HepG2 (cell line): ENCODE results near the gene APBB2. TPM values are rescaled to one million over a fixed set of nuclear protein-coding genes. Genes with fewer than 3 reads are reported as not detected.

Experiments used
- ATAC-seq: fragments of 200-7000 bp; cut with Tn5 transposase; 3 replicates; pipeline ENCODE4 v1.9.1; 2020; ENCODE audit warnings: mild to moderate bottlenecking, moderate library complexity
- BruUV-seq: library from RNA; stranded (reverse); fragments of 400-500 nt; replicated peaks from 2 replicates; lab custom pipeline; 2021; lab: Mats Ljungman, UMichigan
- CTCF ChIA-PET: fragments of 300-600 bp; formaldehyde crosslinking; extraction: SDS; loops from one replicate; lab custom pipeline; 2021; ENCODE audit warnings: low total read pairs, inconsistent platforms, low intra/inter-chr PET ratio; lab: Yijun Ruan, JAX
- POLR2A ChIA-PET: fragments of 350-600 bp; sonication (Branson Sonifier 250); formaldehyde crosslinking; loops from one replicate; lab custom pipeline; 2020; ENCODE audit warnings: antibody characterized with exemption, inconsistent platforms; lab: Yijun Ruan, JAX
- DNase-seq: peaks from one replicate; pipeline ENCODE4 v3.0.0-alpha.2; 2015; ENCODE audit warnings: low spot score
- FAIRE-seq: peaks from 3 replicates; lab custom pipeline; 2011; peaks lifted over from hg19 to GRCh38; lab: Jason Lieb, UNC
- H2AFZ ChIP-seq: one replicate; pipeline ENCODE4 v1.6.1; 2011; ENCODE audit warnings: low read length, inconsistent platforms
- H3K27ac ChIP-seq: fragments of 300-600 bp; 3 replicates; pipeline ENCODE4 v1.8.0; 2011; ENCODE audit warnings: mixed run types, mild to moderate bottlenecking, mixed read lengths, low read length, inconsistent platforms; ENCODE audit not compliant: insufficient read depth; ENCODE audit errors: extremely low read length
- H3K27me3 ChIP-seq, 2 experiments: fragments of 200-600 bp in 1 of 2; 2 replicates in 1 of 2; 3 replicates in 1 of 2; pipeline versions ENCODE4 v1.6.0 to v1.8.0; 2011; ENCODE audit warnings: low read length in 2 of 2, mild to moderate bottlenecking in 2 of 2, moderate library complexity in 2 of 2, inconsistent platforms in 1 of 2; ENCODE audit not compliant: insufficient read depth in 2 of 2, control insufficient read depth in 1 of 2
- H3K36me3 ChIP-seq, 2 experiments: fragments of 200-600 bp in 1 of 2; replicated peaks in 1 of 2; 2 replicates in 1 of 2; 3 replicates in 1 of 2; pipeline versions ENCODE4 v1.5.1 to v1.8.0; 2011; ENCODE audit warnings: low read length in 2 of 2, inconsistent platforms in 1 of 2; ENCODE audit not compliant: insufficient read depth in 2 of 2, control insufficient read depth in 1 of 2
- H3K4me1 ChIP-seq: 2 replicates; pipeline ENCODE4 v1.5.1; 2012; ENCODE audit warnings: low read length, inconsistent platforms; ENCODE audit not compliant: insufficient read depth
- H3K4me2 ChIP-seq: 2 replicates; pipeline ENCODE4 v1.6.0; 2011; ENCODE audit warnings: low read depth, low read length, inconsistent platforms
- H3K4me3 ChIP-seq, 3 experiments: fragments of 200-600 bp in 1 of 3; sonication (generic), shearing (Covaris generic) in 1 of 3; replicated peaks in 1 of 3; 2 replicates each; pipeline ENCODE4 v1.5.1; 2011 to 2016; ENCODE audit warnings: low read length in 3 of 3, inconsistent platforms in 2 of 3, low read depth in 2 of 3, mild to moderate bottlenecking in 2 of 3, control low read depth in 1 of 3, mixed read lengths in 1 of 3; ENCODE audit not compliant: insufficient read depth in 1 of 3
- H3K79me2 ChIP-seq: one replicate; pipeline ENCODE4 v1.6.1; 2011; ENCODE audit warnings: low read length, inconsistent platforms; ENCODE audit not compliant: insufficient read depth
- H3K9ac ChIP-seq: 2 replicates; pipeline ENCODE4 v1.6.0; 2011; ENCODE audit warnings: mild to moderate bottlenecking, low read depth, low read length, inconsistent platforms; ENCODE audit not compliant: insufficient read depth
- H3K9me3 ChIP-seq: 2 replicates; pipeline ENCODE4 v1.5.1; 2012; ENCODE audit warnings: mild to moderate bottlenecking, low read length
- H4K20me1 ChIP-seq: 2 replicates; pipeline ENCODE4 v1.6.0; 2011; ENCODE audit warnings: inconsistent platforms, mild to moderate bottlenecking, low read length, moderate library complexity; ENCODE audit not compliant: insufficient read depth
- AGO2 ChIP-seq: fragments of 200-400 bp; formaldehyde crosslinking; optimal IDR thresholded peaks from 2 replicates; pipeline ENCODE3; 2017; ENCODE audit warnings: mild to moderate bottlenecking, low read depth, low read length, moderate library complexity
- BRD4 ChIP-seq: sonication (generic); formaldehyde crosslinking; IDR thresholded peaks from 2 replicates; pipeline ENCODE4 v1.4.0; 2020; ENCODE audit warnings: missing genetic modification reagents
- FOSL1 ChIP-seq: sonication (generic); formaldehyde crosslinking; IDR thresholded peaks from 2 replicates; pipeline ENCODE4 v1.9.0; 2021; ENCODE audit warnings: missing genetic modification reagents, borderline replicate concordance
- JUND ChIP-seq: sonication (generic); formaldehyde crosslinking; IDR thresholded peaks from 2 replicates; pipeline ENCODE4 v1.8.0; 2022; ENCODE audit warnings: mild to moderate bottlenecking, missing genetic modification reagents
- MED8 ChIP-seq: sonication (generic); formaldehyde crosslinking; IDR thresholded peaks from 2 replicates; pipeline ENCODE4 v1.8.1; 2023; ENCODE audit warnings: mild to moderate bottlenecking, missing genetic modification reagents; ENCODE audit not compliant: insufficient replicate concordance
- NKX3-1 ChIP-seq: sonication (generic); formaldehyde crosslinking; IDR thresholded peaks from 2 replicates; pipeline ENCODE4 v1.5.0; 2020; ENCODE audit warnings: missing genetic modification reagents
- NR2C2 ChIP-seq: sonication (generic); formaldehyde crosslinking; IDR thresholded peaks from 2 replicates; pipeline ENCODE4 v1.4.0; 2020; ENCODE audit warnings: missing genetic modification reagents, mild to moderate bottlenecking, moderate library complexity, borderline replicate concordance
- NRL ChIP-seq: sonication (generic); formaldehyde crosslinking; IDR thresholded peaks from 2 replicates; pipeline ENCODE4 v1.5.0; 2020; ENCODE audit warnings: missing genetic modification reagents, mild to moderate bottlenecking, moderate library complexity, borderline replicate concordance
- PPARG ChIP-seq: conservative IDR thresholded peaks from 2 replicates; pipeline ENCODE4 v1.6.1; 2016; ENCODE audit warnings: missing biosample characterization, missing genetic modification reagents
- RARA ChIP-seq: IDR thresholded peaks from 2 replicates; pipeline ENCODE4 v1.6.1; 2016; ENCODE audit warnings: missing genetic modification reagents, missing compliant biosample characterization
- SKI ChIP-seq: fragments of 450-650 bp; IDR thresholded peaks from one replicate; pipeline ENCODE4 v1.6.1; 2018; ENCODE audit warnings: mild to moderate bottlenecking; ENCODE audit not compliant: partially characterized antibody
- ZFP82 ChIP-seq: sonication (generic); formaldehyde crosslinking; IDR thresholded peaks from 2 replicates; pipeline ENCODE4 v1.5.1; 2020; ENCODE audit warnings: mild to moderate bottlenecking, missing genetic modification reagents, borderline replicate concordance
- ZNF296 ChIP-seq: sonication (generic); formaldehyde crosslinking; conservative IDR thresholded peaks from 2 replicates; pipeline ENCODE4 v1.5.0; 2020; ENCODE audit warnings: mild to moderate bottlenecking, missing genetic modification reagents
- ZNF468 ChIP-seq: sonication (generic); formaldehyde crosslinking; IDR thresholded peaks from 2 replicates; pipeline ENCODE4 v1.8.0; 2022; ENCODE audit warnings: mild to moderate bottlenecking, moderate library complexity, missing genetic modification reagents
- ZNF7 ChIP-seq: IDR thresholded peaks from 2 replicates; pipeline ENCODE4 v1.6.1; 2016; ENCODE audit warnings: missing biosample characterization, missing genetic modification reagents
- ZSCAN31 ChIP-seq: sonication (generic); formaldehyde crosslinking; IDR thresholded peaks from 2 replicates; pipeline ENCODE4 v1.5.0; 2020; ENCODE audit warnings: low read depth, mild to moderate bottlenecking, missing genetic modification reagents
- WGBS: methylation state at CpG from one replicate; pipeline ENCODE4 v1.1.6; 2017; ENCODE audit warnings: low lambda C conversion rate; 5-methylcytosine and 5-hydroxymethylcytosine counted together
- in situ Hi-C: cut with HindIII; loops from 2 replicates; pipeline ENCODE4 v1.10.0; 2017; ENCODE audit warnings: low pct_unique_long_range_greater_than_20kb; ENCODE audit not compliant: extremely low pct_ligation_motif_present
- intact Hi-C: fragments of 100-400 bp; cut with micrococcal nuclease; formaldehyde crosslinking; loops from one replicate; pipeline ENCODE4 v1.10.0; 2022; ENCODE audit not compliant: unreplicated experiment
- polyA plus RNA-seq, 8 experiments: library from polyadenylated mRNA; depleted of rRNA in 3 of 8; stranded (reverse) in 7 of 8; unstranded in 1 of 8; fragments of >200 nt; fragmentation: Illumina TruSeq in 4 of 8; extraction: Trizol in 4 of 8; gene quantifications; 2 replicates each; pipeline versions ENCODE4 v1.2.1 to v1.2.3, GENCODE V29; 2011 to 2016; ENCODE audit warnings: low read depth in 4 of 8, missing spikeins in 1 of 8, mixed read lengths in 1 of 8; ENCODE audit not compliant: insufficient read depth in 1 of 8
- total RNA-seq, 5 experiments: library from RNA; depleted of rRNA; stranded (reverse); fragments of >200 nt; fragmentation: Illumina TruSeq; extraction: Trizol; gene quantifications; 2 replicates each; pipeline ENCODE4 v1.2.3, GENCODE V29; 2016; ENCODE audit warnings: low read depth in 1 of 5
- TF ChIP-seq, protein P1 (sequence below): sonication (generic); formaldehyde crosslinking; conservative IDR thresholded peaks from 2 replicates; pipeline ENCODE4 v1.8.0; 2022; ENCODE audit warnings: missing genetic modification reagents
- TF ChIP-seq, protein P2 (sequence below): sonication (generic); formaldehyde crosslinking; conservative IDR thresholded peaks from 2 replicates; pipeline ENCODE4 v1.8.0; 2022; ENCODE audit warnings: mild to moderate bottlenecking, moderate library complexity, missing genetic modification reagents
- TF ChIP-seq, protein P3 (sequence below): sonication (generic); formaldehyde crosslinking; IDR thresholded peaks from 2 replicates; pipeline ENCODE4 v1.8.0; 2022; ENCODE audit warnings: missing genetic modification reagents, mild to moderate bottlenecking, inconsistent platforms, borderline replicate concordance

Gene APBB2
- total and polyA plus RNA-seq, 2 of the 13 experiments (the other 11 are each of a cell fraction or from before 2014, with no cell fraction given) = 11.7 to 17.0 TPM

DNA sequence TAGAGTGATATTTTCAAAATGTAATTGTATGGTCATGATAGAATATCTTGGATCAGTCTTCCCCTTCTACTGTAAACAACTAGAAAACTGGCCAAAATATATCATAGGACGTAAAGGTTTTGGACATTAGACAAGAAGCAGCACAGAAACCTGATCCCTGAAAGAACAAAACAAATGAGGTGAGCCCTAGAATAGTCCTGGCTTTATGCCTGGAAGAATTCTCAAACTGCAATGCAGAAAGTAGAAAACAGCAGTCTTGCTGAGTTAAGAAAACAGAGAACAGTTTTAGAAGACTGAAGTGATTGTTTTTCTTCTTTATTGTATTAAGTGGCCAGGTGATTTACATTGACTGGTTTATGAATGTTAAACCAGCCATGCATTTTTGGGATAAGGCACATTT is 445.1 kb downstream of the APBB2 start:
- H3K27me3 ChIP-seq = no peaks in the 10 kb centered on the region
- no peak for TF ChIP-seq NKX3-1 (CRISPR knock-in tag)
- no peak for TF ChIP-seq RARA (CRISPR knock-in tag)
- TF ChIP-seq JUND (CRISPR knock-in tag) = no peak
- no peak for TF ChIP-seq ZFP82 (CRISPR knock-in tag)
- no peak for TF ChIP-seq ZNF296 (CRISPR knock-in tag)
- no peak for TF ChIP-seq PPARG
- no peak for TF ChIP-seq AGO2
- no peak for TF ChIP-seq NRL
- no peak for TF ChIP-seq ZNF7
- TF ChIP-seq, protein P1, sequence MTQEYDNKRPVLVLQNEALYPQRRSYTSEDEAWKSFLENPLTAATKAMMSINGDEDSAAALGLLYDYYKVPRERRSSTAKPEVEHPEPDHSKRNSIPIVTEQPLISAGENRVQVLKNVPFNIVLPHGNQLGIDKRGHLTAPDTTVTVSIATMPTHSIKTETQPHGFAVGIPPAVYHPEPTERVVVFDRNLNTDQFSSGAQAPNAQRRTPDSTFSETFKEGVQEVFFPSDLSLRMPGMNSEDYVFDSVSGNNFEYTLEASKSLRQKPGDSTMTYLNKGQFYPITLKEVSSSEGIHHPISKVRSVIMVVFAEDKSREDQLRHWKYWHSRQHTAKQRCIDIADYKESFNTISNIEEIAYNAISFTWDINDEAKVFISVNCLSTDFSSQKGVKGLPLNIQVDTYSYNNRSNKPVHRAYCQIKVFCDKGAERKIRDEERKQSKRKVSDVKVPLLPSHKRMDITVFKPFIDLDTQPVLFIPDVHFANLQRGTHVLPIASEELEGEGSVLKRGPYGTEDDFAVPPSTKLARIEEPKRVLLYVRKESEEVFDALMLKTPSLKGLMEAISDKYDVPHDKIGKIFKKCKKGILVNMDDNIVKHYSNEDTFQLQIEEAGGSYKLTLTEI = no peak
- TF ChIP-seq ZSCAN31 (CRISPR knock-in tag) = no peak
- no peak for TF ChIP-seq ZNF468 (CRISPR knock-in tag)
- TF ChIP-seq, protein P2, sequence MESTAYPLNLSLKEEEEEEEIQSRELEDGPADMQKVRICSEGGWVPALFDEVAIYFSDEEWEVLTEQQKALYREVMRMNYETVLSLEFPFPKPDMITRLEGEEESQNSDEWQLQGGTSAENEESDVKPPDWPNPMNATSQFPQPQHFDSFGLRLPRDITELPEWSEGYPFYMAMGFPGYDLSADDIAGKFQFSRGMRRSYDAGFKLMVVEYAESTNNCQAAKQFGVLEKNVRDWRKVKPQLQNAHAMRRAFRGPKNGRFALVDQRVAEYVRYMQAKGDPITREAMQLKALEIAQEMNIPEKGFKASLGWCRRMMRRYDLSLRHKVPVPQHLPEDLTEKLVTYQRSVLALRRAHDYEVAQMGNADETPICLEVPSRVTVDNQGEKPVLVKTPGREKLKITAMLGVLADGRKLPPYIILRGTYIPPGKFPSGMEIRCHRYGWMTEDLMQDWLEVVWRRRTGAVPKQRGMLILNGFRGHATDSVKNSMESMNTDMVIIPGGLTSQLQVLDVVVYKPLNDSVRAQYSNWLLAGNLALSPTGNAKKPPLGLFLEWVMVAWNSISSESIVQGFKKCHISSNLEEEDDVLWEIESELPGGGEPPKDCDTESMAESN (CRISPR knock-in tag) = no peak
- TF ChIP-seq MED8 (CRISPR knock-in tag) = no peak
- no peak for TF ChIP-seq NR2C2 (CRISPR knock-in tag)
- no peak for TF ChIP-seq FOSL1 (CRISPR knock-in tag)
- TF ChIP-seq, protein P3, sequence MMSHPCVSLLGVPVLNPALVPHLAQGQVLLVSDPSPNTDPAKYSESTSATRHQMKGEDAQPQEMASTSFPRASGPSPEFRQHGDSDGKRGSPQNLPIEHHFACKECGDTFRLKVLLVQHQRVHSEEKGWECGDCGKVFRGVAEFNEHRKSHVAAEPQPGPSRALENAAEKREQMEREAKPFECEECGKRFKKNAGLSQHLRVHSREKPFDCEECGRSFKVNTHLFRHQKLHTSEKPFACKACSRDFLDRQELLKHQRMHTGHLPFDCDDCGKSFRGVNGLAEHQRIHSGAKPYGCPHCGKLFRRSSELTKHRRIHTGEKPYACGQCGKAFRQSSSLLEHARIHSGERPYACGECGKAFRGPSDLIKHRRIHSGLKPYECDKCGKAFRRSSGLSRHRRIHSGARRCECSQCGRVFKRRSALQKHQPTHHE (CRISPR knock-in tag) = no peak
- TF ChIP-seq SKI = no peak
- TF ChIP-seq BRD4 (CRISPR knock-in tag) = no peak
- TF ChIP-seq, all 625 proteins: peak for 0
- no peak for DNase-seq
- 37% methylated on average over 1 of the region's 1 CpG for WGBS
- H3K36me3 ChIP-seq = no peaks in the 10 kb centered on the region
- H4K20me1 ChIP-seq = no peaks in the 10 kb centered on the region
- POLR2A ChIA-PET = no interaction called here
- in situ Hi-C loops (no loop called here), intact Hi-C loops (no loop called here)
- no TSS peak for BruUV-seq
- no peak overlapping the region for H2AFZ ChIP-seq
- ATAC-seq = no peak
- H3K4me1 ChIP-seq = no peaks in the 10 kb centered on the region
- no peaks in the 10 kb centered on the region for H3K79me2 ChIP-seq
- no peak overlapping the region for H3K27ac ChIP-seq
- no peak overlapping the region for H3K4me3 ChIP-seq
- no peak overlapping the region for H3K4me2 ChIP-seq
- CTCF ChIA-PET = no interaction called here
- no peaks in the 10 kb centered on the region for H3K9me3 ChIP-seq
- no peak overlapping the region for H3K9ac ChIP-seq
- no peak for FAIRE-seq
